A549 treated with ZK216348 at 1 μM for 4 hours (cell line): Measurements from ENCODE around the gene IRX5. TPM values are rescaled to one million over a fixed set of nuclear protein-coding genes. Genes with fewer than 3 reads are reported as not detected.

Source experiments
- total RNA-seq: library from RNA; stranded (reverse); fragments of 200-300 nt; extraction: Qiagen RNA extraction; gene quantifications from 5 replicates; pipeline ENCODE4 v1.2.3, GENCODE V29; 2022; ENCODE audit warnings: low read depth

IRX5 gene
- 1.3 to 2.8 TPM (median 2.0 TPM) in 5 replicates for total RNA-seq

DNA sequence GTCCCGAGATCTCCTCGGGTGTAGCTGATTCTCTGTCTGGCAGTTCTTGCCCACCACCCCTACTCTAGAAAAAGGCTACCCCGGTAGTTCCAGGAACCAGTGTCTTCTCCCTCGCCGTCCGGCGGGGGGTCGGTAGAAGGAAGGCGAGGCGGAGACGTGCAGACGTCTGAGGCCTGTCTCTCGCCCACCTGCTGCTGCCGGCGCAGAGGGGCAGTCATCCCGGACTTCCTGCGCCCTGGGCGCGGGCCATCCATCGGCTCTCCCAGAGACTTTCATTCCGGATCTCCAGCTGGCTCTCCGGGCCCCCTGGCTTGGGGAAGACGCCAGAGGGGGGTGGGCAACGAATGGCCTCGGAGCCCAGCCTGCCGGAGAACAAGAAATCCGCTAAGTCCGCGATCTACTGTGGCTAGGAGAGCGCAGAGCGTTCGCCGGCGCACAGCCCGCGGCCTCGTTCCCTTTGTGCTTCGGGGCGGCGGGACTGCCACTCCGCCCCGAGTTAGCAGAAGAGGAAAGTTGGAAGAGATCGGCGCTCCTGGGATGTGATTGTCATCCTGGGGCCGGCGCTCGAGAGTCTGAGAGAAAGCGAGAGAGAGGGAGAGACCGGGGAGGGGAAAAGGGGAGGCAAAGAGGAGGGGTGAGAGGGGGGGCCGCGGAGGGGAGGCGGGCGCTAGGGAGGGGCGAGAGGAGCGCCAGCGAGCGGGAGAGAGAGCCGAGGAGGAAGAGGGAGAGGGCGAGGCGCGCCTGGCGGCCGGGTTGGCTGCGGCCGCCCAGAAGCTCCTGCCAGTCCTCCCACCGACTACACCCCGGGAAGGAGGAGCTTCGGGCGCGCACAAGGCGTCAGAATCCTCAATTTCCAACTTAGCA, at the start of gene IRX5:
Gene IRX5 (plus strand): TSS at position 861 of the 864 bp plus-strand sequence. CDS start 334 bp downstream, outside the sequence.

